ENCODE measurements around the gene DLG2.

DLG2 gene

DNA sequence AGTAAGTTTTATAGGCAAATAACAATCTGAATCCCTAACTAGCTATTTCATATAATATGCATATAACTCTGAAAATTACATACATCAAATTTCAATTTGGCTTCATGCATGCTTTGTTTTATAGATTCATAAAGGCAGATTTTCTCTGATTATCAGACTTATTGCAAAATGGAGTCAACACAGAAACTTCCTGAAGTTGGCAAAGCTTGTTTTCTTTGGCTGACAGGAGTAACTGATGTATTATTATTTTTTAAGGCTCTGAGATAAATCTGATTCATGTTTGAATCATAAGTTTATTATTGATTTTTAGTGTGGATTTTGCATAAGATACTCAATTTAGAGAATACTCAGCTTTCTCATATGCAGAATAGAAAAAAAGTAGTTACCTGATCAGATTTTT, 1984.6 kb downstream of the DLG2 start:
- Histone ChIP-seq H3K27ac (ENCODE audit: low read depth, low read length) (no peak overlapping the region), H3K79me2 (ENCODE audit: control insufficient read depth, low read length) (no peaks in the 10 kb centered on the region), H3K27me3 (ENCODE audit: control insufficient read depth, low read length) (no peaks in the 10 kb centered on the region), H3K4me3 (ENCODE audit: low read length) (no peak overlapping the region), H3K4me2 (ENCODE audit: low read length) (no peak overlapping the region), H3K9me3 (ENCODE audit: control insufficient read depth, insufficient read depth, low read length) (no peaks in the 10 kb centered on the region), H3K4me1 (ENCODE audit: control insufficient read depth, low read length) (peaks cover 3% of the 10 kb centered on the region; the same call in 1 of the 2 replicates), H4K20me1 (ENCODE audit: control insufficient read depth, insufficient read depth, low read depth, low read length) (no peaks in the 10 kb centered on the region), H3K9me2 (replicated peaks; ENCODE audit: control insufficient read depth, low read length) (no peaks in the 10 kb centered on the region), H3K36me3 (ENCODE audit: control insufficient read depth, low read length) (no peaks in the 10 kb centered on the region), H3F3A (ENCODE audit: control insufficient read depth, insufficient read depth) (no peaks in the 10 kb centered on the region)
- no peak for TF ChIP-seq EZH2phosphoT487 (IDR thresholded peaks at IDR 0.05; ENCODE audit: borderline replicate concordance, low read length)
- TF ChIP-seq, protein P1, sequence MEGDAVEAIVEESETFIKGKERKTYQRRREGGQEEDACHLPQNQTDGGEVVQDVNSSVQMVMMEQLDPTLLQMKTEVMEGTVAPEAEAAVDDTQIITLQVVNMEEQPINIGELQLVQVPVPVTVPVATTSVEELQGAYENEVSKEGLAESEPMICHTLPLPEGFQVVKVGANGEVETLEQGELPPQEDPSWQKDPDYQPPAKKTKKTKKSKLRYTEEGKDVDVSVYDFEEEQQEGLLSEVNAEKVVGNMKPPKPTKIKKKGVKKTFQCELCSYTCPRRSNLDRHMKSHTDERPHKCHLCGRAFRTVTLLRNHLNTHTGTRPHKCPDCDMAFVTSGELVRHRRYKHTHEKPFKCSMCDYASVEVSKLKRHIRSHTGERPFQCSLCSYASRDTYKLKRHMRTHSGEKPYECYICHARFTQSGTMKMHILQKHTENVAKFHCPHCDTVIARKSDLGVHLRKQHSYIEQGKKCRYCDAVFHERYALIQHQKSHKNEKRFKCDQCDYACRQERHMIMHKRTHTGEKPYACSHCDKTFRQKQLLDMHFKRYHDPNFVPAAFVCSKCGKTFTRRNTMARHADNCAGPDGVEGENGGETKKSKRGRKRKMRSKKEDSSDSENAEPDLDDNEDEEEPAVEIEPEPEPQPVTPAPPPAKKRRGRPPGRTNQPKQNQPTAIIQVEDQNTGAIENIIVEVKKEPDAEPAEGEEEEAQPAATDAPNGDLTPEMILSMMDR (IDR thresholded peaks at IDR 0.05; ENCODE audit: low read depth, low read length, poor library complexity, severe bottlenecking), result no peak

DNA sequence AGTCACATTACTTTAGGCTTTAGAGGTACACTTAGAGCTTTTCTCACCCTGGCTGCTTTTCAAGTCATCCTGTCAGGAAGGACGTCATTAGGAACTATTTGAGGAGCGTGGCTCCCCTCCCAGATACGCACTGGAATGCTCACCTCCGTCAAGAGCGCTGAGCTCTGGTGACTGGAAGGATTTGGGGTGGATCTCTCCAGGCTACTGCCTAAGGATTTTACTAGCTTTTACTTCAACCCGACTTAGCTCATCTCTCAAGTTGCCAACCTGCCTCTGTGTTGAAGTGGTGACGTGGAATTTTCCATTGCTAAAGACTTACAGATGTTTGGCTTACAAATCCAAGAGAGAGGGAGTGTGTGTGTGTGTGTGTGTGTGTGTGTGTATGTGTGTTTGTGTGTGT, 1985.6 kb downstream of the DLG2 start:
- Histone ChIP-seq H3K4me2 (ENCODE audit: low read length) (no peak overlapping the region), H3K4me3 (ENCODE audit: low read length) (no peak overlapping the region), H3K36me3 (ENCODE audit: control insufficient read depth, low read length) (no peaks in the 10 kb centered on the region), H3K4me1 (ENCODE audit: control insufficient read depth, low read length) (peaks cover 3% of the 10 kb centered on the region; the same call in 1 of the 2 replicates), H3K9me3 (ENCODE audit: control insufficient read depth, insufficient read depth, low read length) (no peaks in the 10 kb centered on the region), H3K27me3 (ENCODE audit: control insufficient read depth, low read length) (no peaks in the 10 kb centered on the region), H3K9me2 (replicated peaks; ENCODE audit: control insufficient read depth, low read length) (no peaks in the 10 kb centered on the region), H4K20me1 (ENCODE audit: control insufficient read depth, insufficient read depth, low read depth, low read length) (no peaks in the 10 kb centered on the region), H3K79me2 (ENCODE audit: control insufficient read depth, low read length) (no peaks in the 10 kb centered on the region), H3K27ac (ENCODE audit: low read depth, low read length) (no peak overlapping the region), H3F3A (ENCODE audit: control insufficient read depth, insufficient read depth) (no peaks in the 10 kb centered on the region)
- TF ChIP-seq EZH2phosphoT487 (IDR thresholded peaks at IDR 0.05; ENCODE audit: borderline replicate concordance, low read length), result no peak
- TF ChIP-seq, protein P1 (IDR thresholded peaks at IDR 0.05; ENCODE audit: low read depth, low read length, poor library complexity, severe bottlenecking), result no peak

DNA sequence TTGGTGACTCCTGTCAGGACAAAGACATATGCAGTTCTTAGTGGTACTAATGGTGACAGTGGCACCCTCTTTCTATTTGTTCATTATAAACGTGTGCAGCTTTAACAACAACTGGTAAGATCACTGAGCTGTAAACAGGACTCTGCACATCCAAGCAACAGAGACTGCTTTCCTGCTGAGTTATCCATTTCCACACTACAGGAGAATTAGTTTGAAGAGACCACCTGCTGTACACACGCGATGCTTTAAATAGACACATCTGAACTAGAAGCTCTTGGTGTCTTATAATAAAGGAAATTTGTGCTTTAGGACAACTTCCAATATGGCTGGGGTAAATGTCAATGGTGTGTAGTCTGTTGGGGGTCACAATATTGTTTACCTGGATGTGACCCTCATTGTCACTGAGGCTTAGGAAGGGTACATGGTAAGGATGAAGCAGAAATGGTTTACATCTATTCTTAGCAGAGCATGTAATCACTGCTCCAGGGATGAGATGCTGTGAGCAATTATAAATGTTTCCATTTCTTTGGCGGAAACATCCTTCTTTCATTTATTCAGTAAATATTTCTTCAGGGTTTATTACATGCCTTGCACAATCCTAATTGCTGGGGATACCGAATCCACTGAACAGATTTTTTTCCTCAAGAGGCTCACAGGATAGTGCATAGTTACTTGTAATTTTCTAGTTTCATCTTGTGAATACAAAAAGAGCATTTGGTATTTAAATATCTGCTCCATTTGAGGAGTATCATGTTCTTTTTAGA, 1987.0 kb downstream of the DLG2 start:
- no peak overlapping the region for H3K27ac ChIP-seq (ENCODE audit: low read depth, low read length)
- H4K20me1 ChIP-seq (ENCODE audit: control insufficient read depth, insufficient read depth, low read depth, low read length), result no peaks in the 10 kb centered on the region
- no peaks in the 10 kb centered on the region for H3K9me2 ChIP-seq (replicated peaks; ENCODE audit: control insufficient read depth, low read length)
- no peaks in the 10 kb centered on the region for H3K27me3 ChIP-seq (ENCODE audit: control insufficient read depth, low read length)
- no peak overlapping the region for H3K4me3 ChIP-seq (ENCODE audit: low read length)
- no peaks in the 10 kb centered on the region for H3K9me3 ChIP-seq (ENCODE audit: control insufficient read depth, insufficient read depth, low read length)
- no peak overlapping the region for H3K4me2 ChIP-seq (ENCODE audit: low read length)
- TF ChIP-seq, protein P1 (IDR thresholded peaks at IDR 0.05; ENCODE audit: low read depth, low read length, poor library complexity, severe bottlenecking), result no peak
- no peak for TF ChIP-seq EZH2phosphoT487 (IDR thresholded peaks at IDR 0.05; ENCODE audit: borderline replicate concordance, low read length)
- H3K36me3 ChIP-seq (ENCODE audit: control insufficient read depth, low read length), result no peaks in the 10 kb centered on the region
- peaks cover 3% of the 10 kb centered on the region; the same call in 1 of the 2 replicates for H3K4me1 ChIP-seq (ENCODE audit: control insufficient read depth, low read length)
- H3K79me2 ChIP-seq (ENCODE audit: control insufficient read depth, low read length), result no peaks in the 10 kb centered on the region
- no peaks in the 10 kb centered on the region for H3F3A ChIP-seq (ENCODE audit: control insufficient read depth, insufficient read depth)

Measured in DOHH2 (cell line).